Measurements from ENCODE around the gene IL1A.
"Not testable (repeated sequence)": the region's sequence is repeated elsewhere in the genome, so short reads cannot be mapped to it uniquely, and the experiment has no call there.

Gene IL1A

GRCh38 chr2:112784199-112785189 is at the start of gene IL1A:
TSS of gene IL1A (minus strand) at chr2:112784493. CDS start at chr2:112783770, 723 bp downstream.
- DNase-seq (ENCODE audit: low read depth in 2 of 2), result no peak

- DNase-seq (ENCODE audit: low read depth in 2 of 2), result no peak
Observed at GRCh38 chr2:112833976-112834375, 49.7 kb upstream of the IL1A start.

- DNase-seq (ENCODE audit: low read depth in 2 of 2), result not testable (repeated sequence)
Observed at GRCh38 chr2:112833639-112833931, 49.3 kb upstream of the IL1A start.

GRCh38 chr2:112832841-112833638 is 48.7 kb upstream of the IL1A start:
- no peak for DNase-seq (ENCODE audit: low read depth in 2 of 2)

GRCh38 chr2:112831946-112832840 is 47.9 kb upstream of the IL1A start:
- no peak for DNase-seq (ENCODE audit: low read depth in 2 of 2)

GRCh38 chr2:112831513-112831845 is 47.2 kb upstream of the IL1A start:
- DNase-seq (ENCODE audit: low read depth in 2 of 2), result no peak

GRCh38 chr2:112830682-112831512 is 46.6 kb upstream of the IL1A start:
- DNase-seq (ENCODE audit: low read depth in 2 of 2), result no peak

GRCh38 chr2:112829961-112830681 is 45.8 kb upstream of the IL1A start:
- DNase-seq (ENCODE audit: low read depth in 2 of 2), result no peak

- no peak for DNase-seq (ENCODE audit: low read depth in 2 of 2)
Observed at GRCh38 chr2:112829101-112829960, 45.0 kb upstream of the IL1A start.

GRCh38 chr2:112828251-112828691 is 44.0 kb upstream of the IL1A start:
- no peak for DNase-seq (ENCODE audit: low read depth in 2 of 2)

- DNase-seq (ENCODE audit: low read depth in 2 of 2), result no peak
Observed at GRCh38 chr2:112827604-112828185, 43.4 kb upstream of the IL1A start.

GRCh38 chr2:112827009-112827408 is 42.7 kb upstream of the IL1A start:
- no peak for DNase-seq (ENCODE audit: low read depth in 2 of 2)

GRCh38 chr2:112825706-112826105 is 41.4 kb upstream of the IL1A start:
- no peak for DNase-seq (ENCODE audit: low read depth in 2 of 2)

- no peak for DNase-seq (ENCODE audit: low read depth in 2 of 2)
Observed at GRCh38 chr2:112824694-112825085, 40.4 kb upstream of the IL1A start.

GRCh38 chr2:112821682-112822081 is 37.4 kb upstream of the IL1A start:
- DNase-seq (ENCODE audit: low read depth in 2 of 2), result no peak

GRCh38 chr2:112821142-112821541 is 36.8 kb upstream of the IL1A start:
- peak in 1 of 2 experiments; percentile 43 for DNase-seq (ENCODE audit: low read depth in 2 of 2)

- DNase-seq (ENCODE audit: low read depth in 2 of 2), result no peak
Observed at GRCh38 chr2:112820343-112820742, 36.0 kb upstream of the IL1A start.

- DNase-seq (ENCODE audit: low read depth in 2 of 2), result no peak
Observed at GRCh38 chr2:112819081-112819480, 34.8 kb upstream of the IL1A start.
